ENCODE data around the gene MBD3.
"Not testable (repeated sequence)": the region's sequence is repeated elsewhere in the genome, so short reads cannot be mapped to it uniquely, and the experiment has no call there.

Gene MBD3

GRCh38 chr19:1592755-1593500 is at the start of gene MBD3:
TSS of gene MBD3 (minus strand) at chr19:1592865. CDS start at chr19:1592631, 234 bp downstream.
- peak; percentile 93 to 96 for DNase-seq

GRCh38 chr19:1640893-1641448 is 48.3 kb upstream of the MBD3 start:
- DNase-seq = not testable (repeated sequence)

GRCh38 chr19:1636325-1637236 is 43.9 kb upstream of the MBD3 start:
- DNase-seq = no peak

- no peak for DNase-seq
Observed at GRCh38 chr19:1634938-1635243, 42.2 kb upstream of the MBD3 start.

- no peak for DNase-seq
Observed at GRCh38 chr19:1634242-1634937, 41.7 kb upstream of the MBD3 start.

- no peak for DNase-seq
Observed at GRCh38 chr19:1633269-1633826, 40.7 kb upstream of the MBD3 start.

- no peak for DNase-seq
Observed at GRCh38 chr19:1632462-1633268, 40.0 kb upstream of the MBD3 start.

- no peak for DNase-seq
Observed at GRCh38 chr19:1631557-1632100, 39.0 kb upstream of the MBD3 start.

- no peak for DNase-seq
Observed at GRCh38 chr19:1630811-1631210, 38.1 kb upstream of the MBD3 start.

- DNase-seq = no peak
Observed at GRCh38 chr19:1630012-1630411, 37.3 kb upstream of the MBD3 start.

- DNase-seq = no peak
Observed at GRCh38 chr19:1629256-1629808, 36.7 kb upstream of the MBD3 start.

GRCh38 chr19:1627194-1627593 is 34.5 kb upstream of the MBD3 start:
- DNase-seq = no peak

GRCh38 chr19:1626417-1627010 is 33.8 kb upstream of the MBD3 start:
- DNase-seq = no peak

- no peak for DNase-seq
Observed at GRCh38 chr19:1624458-1624857, 31.8 kb upstream of the MBD3 start.

- no peak for DNase-seq
Observed at GRCh38 chr19:1622541-1622940, 29.9 kb upstream of the MBD3 start.

- DNase-seq = no peak
Observed at GRCh38 chr19:1622007-1622406, 29.3 kb upstream of the MBD3 start.

GRCh38 chr19:1621574-1621973 is 28.9 kb upstream of the MBD3 start:
- no peak for DNase-seq

- DNase-seq = no peak
Observed at GRCh38 chr19:1621021-1621420, 28.4 kb upstream of the MBD3 start.

GRCh38 chr19:1620502-1620901 is 27.8 kb upstream of the MBD3 start:
- DNase-seq = no peak

- no peak for DNase-seq
Observed at GRCh38 chr19:1619703-1620102, 27.0 kb upstream of the MBD3 start.

- DNase-seq = no peak
Observed at GRCh38 chr19:1619094-1619439, 26.4 kb upstream of the MBD3 start.

Data from NCI-H187 (cell line).